GM12878 (cell line): Measurements from ENCODE around the gene C16orf74. TPM values are rescaled to one million over a fixed set of nuclear protein-coding genes. Genes with fewer than 3 reads are reported as not detected.

Experiments
- ATAC-seq: fragments of 200-7000 bp; cut with Tn5 transposase; 3 replicates; pipeline ENCODE4 v1.9.1; 2020; ENCODE audit warnings: mild to moderate bottlenecking, moderate library complexity
- BruUV-seq: library from RNA; stranded (reverse); fragments of 400-500 nt; replicated peaks from 2 replicates; lab custom pipeline; 2021; lab: Mats Ljungman, UMichigan
- CTCF ChIA-PET: fragments of 300-600 bp; sonication (Branson Sonifier 250); formaldehyde crosslinking; extraction: SDS; loops from one replicate; lab custom pipeline; 2021; ENCODE audit warnings: inconsistent platforms; lab: Yijun Ruan, JAX
- POLR2A ChIA-PET: fragments of 350-600 bp; formaldehyde crosslinking; extraction: SDS; loops from one replicate; lab custom pipeline; 2021; ENCODE audit warnings: inconsistent platforms; lab: Charles Lee
- RAD21 ChIA-PET: fragments of 300-600 bp; sonication (Branson Sonifier 250); formaldehyde crosslinking; loops from one replicate; lab custom pipeline; 2023; ENCODE audit warnings: antibody characterized with exemption; ENCODE audit not compliant: unreplicated experiment; lab: Charles Lee
- SMC1A ChIA-PET: fragments of 300-600 bp; sonication (Branson Sonifier 250); formaldehyde crosslinking; loops from one replicate; lab custom pipeline; 2023; ENCODE audit not compliant: unreplicated experiment, uncharacterized antibody; lab: Charles Lee
- DNase-seq: peaks from one replicate; pipeline ENCODE4 v3.0.0-alpha.2; 2011; ENCODE audit warnings: low read depth, low spot score
- FAIRE-seq: peaks from 3 replicates; lab custom pipeline; 2011; peaks lifted over from hg19 to GRCh38; lab: Jason Lieb, UNC
- H2AFZ ChIP-seq: 2 replicates; pipeline ENCODE4 v1.6.0; 2011; ENCODE audit warnings: low read depth, low read length, control low read depth; ENCODE audit not compliant: control insufficient read depth
- H3K27ac ChIP-seq: 2 replicates; pipeline ENCODE4 v1.5.1; 2011; ENCODE audit warnings: control low read depth; ENCODE audit not compliant: control insufficient read depth, insufficient read depth
- H3K27me3 ChIP-seq, 2 experiments: replicated peaks in 1 of 2; 2 replicates each; pipeline versions ENCODE4 v1.6.0 to v1.6.1; 2011; ENCODE audit warnings: low read length in 1 of 2; ENCODE audit not compliant: control insufficient read depth in 2 of 2, insufficient read depth in 2 of 2
- H3K36me3 ChIP-seq, 2 experiments: 2 replicates each; pipeline ENCODE4 v1.5.1; 2011; ENCODE audit warnings: low read length in 1 of 2; ENCODE audit not compliant: control insufficient read depth in 2 of 2, insufficient read depth in 2 of 2
- H3K4me1 ChIP-seq: 2 replicates; pipeline ENCODE4 v1.6.1; 2011; ENCODE audit warnings: mild to moderate bottlenecking, low read length, moderate library complexity, mixed read lengths; ENCODE audit not compliant: control insufficient read depth, insufficient read depth
- H3K4me2 ChIP-seq: 2 replicates; pipeline ENCODE4 v1.6.0; 2011; ENCODE audit warnings: control low read depth; ENCODE audit not compliant: control insufficient read depth, insufficient read depth
- H3K4me3 ChIP-seq: fragments of 200-600 bp; sonication (generic); 2 replicates; pipeline ENCODE4 v1.5.1; 2016
- H3K79me2 ChIP-seq: 2 replicates; pipeline ENCODE4 v1.6.0; 2011; ENCODE audit warnings: low read length; ENCODE audit not compliant: control insufficient read depth, insufficient read depth
- H3K9ac ChIP-seq: 2 replicates; pipeline ENCODE4 v1.8.0; 2011; ENCODE audit warnings: low read length, control low read depth, mixed read lengths; ENCODE audit not compliant: control insufficient read depth, insufficient read depth
- H3K9me3 ChIP-seq: replicated peaks from 3 replicates; pipeline ENCODE4 v1.5.1; 2011; ENCODE audit warnings: mild to moderate bottlenecking, low read length; ENCODE audit not compliant: control insufficient read depth, insufficient read depth
- H4K20me1 ChIP-seq: 2 replicates; pipeline ENCODE4 v1.6.0; 2011; ENCODE audit not compliant: control insufficient read depth, insufficient read depth
- ATF2 ChIP-seq: IDR thresholded peaks from 2 replicates; pipeline ENCODE4 v1.6.1; 2012; ENCODE audit warnings: low read length, inconsistent platforms
- EP300 ChIP-seq, 2 experiments: fragments of 150-350 bp in 1 of 2; IDR thresholded peaks; 2 replicates each; pipeline ENCODE4 v1.6.1; 2011 to 2012; ENCODE audit warnings: low read depth in 2 of 2, low read length in 2 of 2, borderline replicate concordance in 1 of 2, improper control_type of control experiment in 1 of 2, inconsistent platforms in 1 of 2; ENCODE audit not compliant: control insufficient read depth in 1 of 2
- ESRRA ChIP-seq: IDR thresholded peaks from 2 replicates; pipeline ENCODE4 v1.6.1; 2012; ENCODE audit warnings: mild to moderate bottlenecking, low read length, improper control_type of control experiment
- HDAC6 ChIP-seq: fragments of 200-600 bp; sonication (generic); IDR thresholded peaks from one replicate; pipeline ENCODE4 v1.8.0; 2017; ENCODE audit warnings: antibody characterized with exemption; ENCODE audit not compliant: unreplicated experiment
- KLF5 ChIP-seq: fragments of 450-650 bp; IDR thresholded peaks from 2 replicates; pipeline ENCODE4 v1.6.1; 2014; ENCODE audit warnings: mild to moderate bottlenecking; ENCODE audit not compliant: partially characterized antibody
- NBN ChIP-seq: fragments of 450-650 bp; IDR thresholded peaks from 2 replicates; pipeline ENCODE4 v1.6.1; 2016
- NFXL1 ChIP-seq: fragments of 450-650 bp; IDR thresholded peaks from 2 replicates; pipeline ENCODE4 v1.6.1; 2017; ENCODE audit warnings: antibody characterized with exemption, mild to moderate bottlenecking, borderline replicate concordance
- STAT3 ChIP-seq: IDR thresholded peaks from 2 replicates; pipeline ENCODE4 v1.6.1; 2011; ENCODE audit warnings: low read depth, low read length, improper control_type of control experiment
- YY1 ChIP-seq: IDR thresholded peaks from 2 replicates; pipeline ENCODE4 v1.6.1; 2011; ENCODE audit warnings: low read depth, mild to moderate bottlenecking, low read length
- WGBS: methylation state at CpG from one replicate; pipeline ENCODE4 v1.1.6; 2016; ENCODE audit warnings: low lambda C conversion rate; ENCODE audit not compliant: insufficient replicate concordance, insufficient coverage; ENCODE audit errors: missing lambda C conversion rate; 5-methylcytosine and 5-hydroxymethylcytosine counted together
- in situ Hi-C: fragments of 300-500 bp; cut with MboI; formaldehyde crosslinking; loops from 9 replicates; pipeline ENCODE4 v1.14.3; 2018; ENCODE audit warnings: mixed read lengths
- intact Hi-C: fragments of 100-400 bp; cut with micrococcal nuclease; formaldehyde crosslinking; loops from one replicate; pipeline ENCODE4 v1.14.2; 2022; ENCODE audit not compliant: unreplicated experiment
- polyA plus RNA-seq, 11 experiments: library from polyadenylated mRNA; depleted of rRNA in 4 of 11; unstranded in 6 of 11; stranded (reverse) in 5 of 11; fragments of >200 nt; fragmentation: Nextera tagmentation in 4 of 11; fragmentation: Illumina TruSeq in 1 of 11; extraction: Ambion mirVana in 4 of 11; extraction: Trizol in 1 of 11; gene quantifications; 1 replicate in 1 of 11; 2 replicates in 10 of 11; pipeline versions ENCODE4 v1.2.1 to v1.2.3, GENCODE V29; 2011 to 2016; ENCODE audit warnings: inconsistent platforms in 2 of 11, missing spikeins in 2 of 11, low read depth in 1 of 11
- total RNA-seq, 4 experiments: library from RNA; depleted of rRNA in 3 of 4; stranded (reverse); fragments of >200 nt in 3 of 4; fragmentation: Illumina TruSeq in 1 of 4; extraction: Trizol in 1 of 4; gene quantifications; 2 replicates each; pipeline versions ENCODE4 v1.2.1 to v1.2.3, GENCODE V29; 2013 to 2021
- TF ChIP-seq, protein P1 (sequence below): IDR thresholded peaks from 2 replicates; pipeline ENCODE4 v1.6.1; 2011; ENCODE audit warnings: borderline replicate concordance, low read depth, mild to moderate bottlenecking, moderate library complexity, low read length; ENCODE audit not compliant: insufficient read depth, poor library complexity, severe bottlenecking

Gene C16orf74
- total and polyA plus RNA-seq, 10 of the 15 experiments (the other 5 are each of a cell fraction or from before 2014, with no cell fraction given) = 0.23 to 20.1 (median 6.8) TPM

DNA sequence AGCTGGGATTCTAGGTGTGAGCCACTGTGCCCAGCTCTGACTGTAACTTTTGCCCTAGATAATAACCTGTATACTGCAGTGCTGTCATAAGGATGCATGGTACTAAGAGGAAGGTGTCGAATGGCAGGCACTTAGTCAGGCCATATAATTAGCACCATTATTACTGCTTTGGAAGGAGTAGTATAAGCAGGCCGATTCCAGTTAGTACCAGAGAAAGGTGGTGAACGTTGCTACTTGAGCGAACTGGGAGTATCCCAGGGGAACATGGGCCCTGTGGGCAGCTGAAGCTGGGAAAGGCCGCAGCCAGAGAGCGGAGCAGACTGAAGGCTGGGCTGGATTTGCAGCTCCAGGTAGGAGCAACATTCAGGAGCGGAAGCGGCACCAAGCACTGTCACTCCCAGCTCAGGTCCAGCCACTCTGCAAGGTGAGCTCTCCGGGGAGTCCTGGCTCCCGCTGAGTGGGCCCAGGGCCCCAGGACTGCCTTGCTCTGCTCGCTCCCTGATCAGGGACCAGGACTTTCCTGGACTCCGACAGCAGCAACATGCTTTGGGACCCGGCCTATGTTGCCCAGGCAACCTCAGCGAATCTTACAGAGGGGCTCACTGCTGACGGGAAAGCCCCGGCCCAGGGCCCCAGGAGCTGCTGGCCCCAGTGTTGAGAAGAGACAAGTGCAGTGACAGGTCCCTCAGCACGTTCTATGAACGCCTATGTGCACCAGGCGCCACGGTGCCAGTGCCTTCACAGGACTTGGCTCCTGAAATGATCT lies 28.6 kb downstream of the C16orf74 start:
- ChIA-PET SMC1A (interaction anchor here (0.7 to 1.5 kb wide), 2 partner anchors 34 to 398 kb away, joined by 3 read pairs; no protein-coding TSS in a partner anchor), RAD21 (interaction anchor here (1.4 kb wide), 1 partner anchor 25 kb away, joined by 6 read pairs; no protein-coding TSS in a partner anchor), CTCF (interaction anchor here (1.1 to 1.5 kb wide), 2 partner anchors 14 to 607 kb away, joined by 3 to 4 read pairs; no protein-coding TSS in a partner anchor), POLR2A (no interaction called here)
- DNase-seq (no peak), FAIRE-seq (no peak), ATAC-seq (no peak)
- Histone ChIP-seq H3K79me2 (no peaks in the 10 kb centered on the region), H3K27me3 (no peaks in the 10 kb centered on the region; a peak in 2 of 4 replicates), H3K4me1 (no peaks in the 10 kb centered on the region), H4K20me1 (no peaks in the 10 kb centered on the region), H2AFZ (no peak overlapping the region), H3K9me3 (no peaks in the 10 kb centered on the region), H3K27ac (no peak overlapping the region), H3K4me3 (no peak overlapping the region), H3K9ac (no peak overlapping the region), H3K36me3 (no peaks in the 10 kb centered on the region), H3K4me2 (no peak overlapping the region)
- TF ChIP-seq NFXL1 (no peak), ATF2 (no peak), HDAC6 (no peak)
- no TSS peak for BruUV-seq
- in situ Hi-C loops (no loop called here), intact Hi-C loops (no loop called here)
- WGBS = 65% methylated on average over 20 of the region's 20 CpGs

DNA sequence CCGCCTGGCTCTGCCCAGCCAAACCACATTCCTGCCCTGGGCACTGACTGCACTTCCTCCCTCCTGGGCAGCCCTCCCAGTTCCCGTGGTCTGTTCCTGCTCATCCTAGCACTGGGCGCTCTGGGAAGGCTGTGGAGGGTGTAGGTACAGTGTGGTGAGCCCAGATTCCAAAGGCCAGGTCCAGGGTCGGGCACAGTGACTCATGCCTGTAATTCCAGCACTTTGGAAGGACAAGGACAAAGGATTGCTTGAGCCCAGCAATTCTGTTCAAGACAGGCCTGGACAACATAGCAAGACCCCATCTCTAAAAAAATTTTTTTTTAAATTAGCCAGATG lies 30.6 kb downstream of the C16orf74 start:
- ChIA-PET RAD21 (interaction anchor here (1.1 kb wide), 1 partner anchor 39 kb away, joined by 3 read pairs; no protein-coding TSS in a partner anchor), SMC1A (no interaction called here), POLR2A (interaction anchor here (0.6 to 0.7 kb wide), 5 partner anchors 9 to 804 kb away, joined by 3 to 5 read pairs (median 4); no protein-coding TSS in a partner anchor), CTCF (interaction anchor here (0.7 to 6.4 kb wide), 7 partner anchors 11 to 325 kb away, joined by 3 to 36 read pairs (median 13); no protein-coding TSS in a partner anchor)
- no TSS peak for BruUV-seq
- FAIRE-seq (no peak), ATAC-seq (no peak), DNase-seq (no peak)
- Histone ChIP-seq H3K79me2 (no peaks in the 10 kb centered on the region), H3K36me3 (no peaks in the 10 kb centered on the region), H3K9ac (no peak overlapping the region), H3K4me1 (no peaks in the 10 kb centered on the region), H4K20me1 (no peaks in the 10 kb centered on the region), H3K4me3 (no peak overlapping the region), H3K27me3 (no peaks in the 10 kb centered on the region), H3K9me3 (no peaks in the 10 kb centered on the region), H3K4me2 (no peak overlapping the region), H3K27ac (no peak overlapping the region), H2AFZ (no peak overlapping the region)
- in situ Hi-C loops = no loop called here
- 79% methylated on average over 4 of the region's 4 CpGs for WGBS
- TF ChIP-seq KLF5 (no peak), NBN (no peak), ATF2 (no peak), YY1 (no peak), STAT3 (no peak), ESRRA (no peak), EP300 (IDR thresholded peaks at IDR 0.05; ENCODE audit: borderline replicate concordance in 1 of 2, control insufficient read depth in 1 of 2, low read depth in 2 of 2, low read length in 2 of 2) (no peak)
- TF ChIP-seq, protein P1, sequence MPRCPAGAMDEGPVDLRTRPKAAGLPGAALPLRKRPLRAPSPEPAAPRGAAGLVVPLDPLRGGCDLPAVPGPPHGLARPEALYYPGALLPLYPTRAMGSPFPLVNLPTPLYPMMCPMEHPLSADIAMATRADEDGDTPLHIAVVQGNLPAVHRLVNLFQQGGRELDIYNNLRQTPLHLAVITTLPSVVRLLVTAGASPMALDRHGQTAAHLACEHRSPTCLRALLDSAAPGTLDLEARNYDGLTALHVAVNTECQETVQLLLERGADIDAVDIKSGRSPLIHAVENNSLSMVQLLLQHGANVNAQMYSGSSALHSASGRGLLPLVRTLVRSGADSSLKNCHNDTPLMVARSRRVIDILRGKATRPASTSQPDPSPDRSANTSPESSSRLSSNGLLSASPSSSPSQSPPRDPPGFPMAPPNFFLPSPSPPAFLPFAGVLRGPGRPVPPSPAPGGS = no peak
- intact Hi-C loops = no loop called here
